Effector memory CD4-positive, alpha-beta T cell (primary cell): ENCODE data around the gene GALNT15.

Source experiments
- DNase-seq, 3 donors: peaks; one replicate each; pipeline ENCODE4 v3.0.0-alpha.2; 2020
- H3K27ac ChIP-seq: 2 replicates; pipeline ENCODE4 v1.7.0; 2013; ENCODE audit warnings: mild to moderate bottlenecking, low read length, moderate library complexity; ENCODE audit not compliant: insufficient read depth, poor library complexity, severe bottlenecking
- H3K27me3 ChIP-seq: replicated peaks from 2 replicates; pipeline ENCODE4 v1.7.0; 2013; ENCODE audit warnings: mild to moderate bottlenecking, low read length; ENCODE audit not compliant: insufficient read depth, control insufficient read depth, poor library complexity, severe bottlenecking
- H3K36me3 ChIP-seq: 2 replicates; pipeline ENCODE4 v1.7.0; 2013; ENCODE audit warnings: mild to moderate bottlenecking, low read length, moderate library complexity; ENCODE audit not compliant: control insufficient read depth, insufficient read depth
- H3K4me1 ChIP-seq: 2 replicates; pipeline ENCODE4 v1.7.0; 2013; ENCODE audit warnings: low read length, mild to moderate bottlenecking; ENCODE audit not compliant: control insufficient read depth, insufficient read depth, poor library complexity, severe bottlenecking
- H3K4me3 ChIP-seq: 2 replicates; pipeline ENCODE4 v1.7.0; 2013; ENCODE audit warnings: low read length, low read depth, mild to moderate bottlenecking; ENCODE audit not compliant: insufficient read depth, poor library complexity, severe bottlenecking
- H3K9me3 ChIP-seq: 2 replicates; pipeline ENCODE4 v1.7.0; 2013; ENCODE audit warnings: mild to moderate bottlenecking, low read length, moderate library complexity; ENCODE audit not compliant: control insufficient read depth

GALNT15 gene

DNA sequence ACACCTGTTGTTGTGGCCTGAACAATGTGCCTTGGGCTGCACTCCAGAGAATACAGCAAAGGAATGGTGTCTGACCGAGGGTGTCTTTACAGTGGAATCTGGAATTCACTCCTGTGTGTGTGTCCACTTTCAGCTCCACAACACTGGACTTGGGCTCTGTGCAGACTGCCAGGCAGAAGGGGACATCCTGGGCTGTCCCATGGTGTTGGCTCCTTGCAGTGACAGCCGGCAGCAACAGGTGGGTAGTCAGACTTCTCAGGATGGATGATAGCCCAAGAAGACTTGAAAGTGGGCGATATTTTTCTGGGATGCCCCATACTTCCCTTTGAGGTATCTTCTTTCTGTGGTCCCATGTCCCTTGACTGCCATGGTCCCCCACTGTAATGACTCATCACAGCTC is 45.3 kb downstream of the GALNT15 start:
- Histone ChIP-seq H3K36me3 (no peaks in the 10 kb centered on the region), H3K4me1 (no peaks in the 10 kb centered on the region), H3K9me3 (no peaks in the 10 kb centered on the region), H3K27me3 (no peaks in the 10 kb centered on the region), H3K27ac (no peak overlapping the region), H3K4me3 (no peak overlapping the region)
- no peak for DNase-seq

DNA sequence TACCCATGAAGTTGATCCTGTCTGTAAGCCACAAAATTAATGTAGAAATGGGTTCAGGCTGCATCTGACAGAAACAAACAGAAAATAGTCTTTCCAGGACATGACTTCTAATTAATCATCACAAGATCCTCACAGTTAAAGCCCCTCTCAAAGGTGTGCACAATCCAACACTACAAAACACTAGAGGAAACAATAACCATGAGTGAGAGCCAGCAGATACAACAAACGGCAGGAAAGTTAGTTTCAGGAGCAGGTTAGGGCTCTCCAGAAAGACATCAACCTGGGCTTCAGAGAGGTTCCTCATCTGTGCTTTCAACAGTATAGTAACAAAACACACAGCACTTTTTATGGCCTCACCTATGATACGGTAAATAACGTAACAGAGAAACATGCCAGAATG is 47.5 kb downstream of the GALNT15 start:
- no peak for DNase-seq
- no peak overlapping the region for H3K27ac ChIP-seq
- H3K4me3 ChIP-seq, result no peak overlapping the region

GRCh38 chr3:16222547-16222946 is 48.1 kb downstream of the GALNT15 start:
- Histone ChIP-seq H3K36me3 (no peaks in the 10 kb centered on the region), H3K27ac (no peak overlapping the region), H3K27me3 (no peaks in the 10 kb centered on the region)

More for the DNA sequence above, 47.5 kb downstream of the GALNT15 start:
- Histone ChIP-seq H3K4me1 (no peaks in the 10 kb centered on the region), H3K27me3 (no peaks in the 10 kb centered on the region), H3K36me3 (no peaks in the 10 kb centered on the region), H3K9me3 (no peaks in the 10 kb centered on the region)

DNA sequence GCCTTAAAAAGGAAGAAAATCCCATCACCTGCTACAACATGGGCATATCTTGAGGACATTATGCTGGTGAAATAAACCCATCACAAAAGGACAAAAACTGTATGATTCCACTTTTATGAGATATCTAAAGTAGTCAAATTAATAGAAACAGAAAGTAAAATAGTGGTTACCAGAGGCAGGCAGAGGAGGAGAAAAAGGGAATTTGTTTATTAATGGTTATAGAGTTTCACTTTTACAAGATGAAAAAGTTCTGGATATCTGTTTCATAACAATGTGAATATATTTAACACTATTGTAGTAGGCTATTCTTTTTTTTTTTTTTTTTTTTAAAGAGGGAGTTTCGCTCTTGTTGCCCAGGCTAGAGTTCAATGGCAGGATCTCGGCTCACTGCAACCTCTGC is 49.8 kb downstream of the GALNT15 start:
- Histone ChIP-seq H3K27ac (no peak overlapping the region), H3K4me3 (no peak overlapping the region), H3K9me3 (no peaks in the 10 kb centered on the region), H3K27me3 (no peaks in the 10 kb centered on the region), H3K4me1 (no peaks in the 10 kb centered on the region), H3K36me3 (no peaks in the 10 kb centered on the region)
- no peak for DNase-seq

More at GRCh38 chr3:16222547-16222946, 48.1 kb downstream of the GALNT15 start:
- no peak for DNase-seq
- Histone ChIP-seq H3K4me1 (no peaks in the 10 kb centered on the region), H3K9me3 (no peaks in the 10 kb centered on the region), H3K4me3 (no peak overlapping the region)

DNA sequence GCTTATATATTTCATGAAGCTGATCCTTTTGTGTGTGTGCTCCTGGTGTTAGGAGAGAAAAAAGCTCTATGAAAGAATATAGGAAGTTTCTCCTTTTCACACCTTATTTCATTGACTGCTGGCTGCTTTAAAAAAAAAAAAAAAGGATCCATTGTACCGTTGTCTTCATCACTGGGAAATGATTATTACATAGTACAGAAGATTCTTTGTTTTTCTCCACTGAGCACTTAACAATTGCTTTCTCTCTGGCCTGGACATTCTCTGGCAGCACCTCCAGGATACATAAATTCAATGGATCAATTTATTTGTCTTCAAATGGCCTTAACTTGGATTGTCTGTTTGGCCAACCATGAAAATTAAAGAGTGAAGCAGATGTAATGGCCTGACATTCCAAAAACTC is 53.1 kb downstream of the GALNT15 start:
- Histone ChIP-seq H3K4me1 (no peaks in the 10 kb centered on the region), H3K9me3 (no peaks in the 10 kb centered on the region), H3K27me3 (no peaks in the 10 kb centered on the region), H3K36me3 (no peaks in the 10 kb centered on the region), H3K4me3 (no peak overlapping the region), H3K27ac (no peak overlapping the region)
- DNase-seq, result no peak

GRCh38 chr3:16229681-16230080 is 55.2 kb downstream of the GALNT15 start:
- no peaks in the 10 kb centered on the region for H3K4me1 ChIP-seq
- H3K4me3 ChIP-seq, result no peak overlapping the region
- no peak overlapping the region for H3K27ac ChIP-seq
- H3K36me3 ChIP-seq, result no peaks in the 10 kb centered on the region
- no peaks in the 10 kb centered on the region for H3K27me3 ChIP-seq
- H3K9me3 ChIP-seq, result no peaks in the 10 kb centered on the region
- DNase-seq, result no peak

DNA sequence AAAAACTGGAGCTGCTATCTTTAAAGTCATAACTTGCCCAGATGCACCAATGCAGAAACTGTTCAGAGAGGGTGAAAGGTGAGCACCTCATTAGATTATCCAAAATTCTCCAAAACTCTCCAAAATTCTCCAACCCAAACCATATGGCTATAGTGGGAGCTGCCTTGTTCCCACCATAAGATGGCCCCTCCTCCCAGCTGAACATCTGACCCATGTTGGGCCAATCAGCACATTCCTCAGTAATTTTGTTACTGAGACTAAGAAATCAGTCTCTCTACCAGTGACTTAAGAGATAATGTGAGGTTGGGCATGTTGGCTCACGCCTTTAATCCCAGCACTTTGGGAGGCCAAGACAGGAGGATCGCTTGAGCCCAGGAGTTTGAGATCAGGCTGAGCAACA is 57.5 kb downstream of the GALNT15 start:
- H3K27me3 ChIP-seq, result no peaks in the 10 kb centered on the region
- H3K4me1 ChIP-seq, result no peaks in the 10 kb centered on the region
- H3K27ac ChIP-seq, result no peak overlapping the region
- H3K36me3 ChIP-seq, result no peaks in the 10 kb centered on the region
- no peak overlapping the region for H3K4me3 ChIP-seq
- DNase-seq, result no peak
- no peaks in the 10 kb centered on the region for H3K9me3 ChIP-seq

GRCh38 chr3:16233806-16234205 is 59.3 kb downstream of the GALNT15 start:
- no peaks in the 10 kb centered on the region for H3K4me1 ChIP-seq
- no peaks in the 10 kb centered on the region for H3K36me3 ChIP-seq
- no peak overlapping the region for H3K27ac ChIP-seq
- no peak overlapping the region for H3K4me3 ChIP-seq
- no peaks in the 10 kb centered on the region for H3K9me3 ChIP-seq
- no peak for DNase-seq
- no peaks in the 10 kb centered on the region for H3K27me3 ChIP-seq

DNA sequence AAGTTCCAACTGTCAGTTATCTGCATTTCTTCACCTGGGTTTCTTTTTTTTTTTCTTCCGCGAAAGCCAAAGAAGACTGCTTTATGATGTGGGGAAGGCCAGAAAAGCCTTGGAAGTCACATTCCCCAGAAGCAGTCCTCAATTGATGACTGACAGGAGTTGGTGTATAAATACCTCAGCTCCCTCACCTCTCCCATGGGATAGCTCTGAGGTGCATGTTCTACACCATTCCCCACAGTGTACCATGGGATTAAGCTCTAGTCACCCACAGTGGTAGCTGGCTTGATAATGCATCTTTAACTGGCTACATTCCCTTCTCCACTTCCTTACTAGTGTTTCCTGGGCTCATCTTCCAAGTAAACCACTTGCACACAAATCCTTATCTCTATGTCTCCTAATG is 59.8 kb downstream of the GALNT15 start:
- no peak for DNase-seq
- no peaks in the 10 kb centered on the region for H3K27me3 ChIP-seq
- no peaks in the 10 kb centered on the region for H3K4me1 ChIP-seq

DNA sequence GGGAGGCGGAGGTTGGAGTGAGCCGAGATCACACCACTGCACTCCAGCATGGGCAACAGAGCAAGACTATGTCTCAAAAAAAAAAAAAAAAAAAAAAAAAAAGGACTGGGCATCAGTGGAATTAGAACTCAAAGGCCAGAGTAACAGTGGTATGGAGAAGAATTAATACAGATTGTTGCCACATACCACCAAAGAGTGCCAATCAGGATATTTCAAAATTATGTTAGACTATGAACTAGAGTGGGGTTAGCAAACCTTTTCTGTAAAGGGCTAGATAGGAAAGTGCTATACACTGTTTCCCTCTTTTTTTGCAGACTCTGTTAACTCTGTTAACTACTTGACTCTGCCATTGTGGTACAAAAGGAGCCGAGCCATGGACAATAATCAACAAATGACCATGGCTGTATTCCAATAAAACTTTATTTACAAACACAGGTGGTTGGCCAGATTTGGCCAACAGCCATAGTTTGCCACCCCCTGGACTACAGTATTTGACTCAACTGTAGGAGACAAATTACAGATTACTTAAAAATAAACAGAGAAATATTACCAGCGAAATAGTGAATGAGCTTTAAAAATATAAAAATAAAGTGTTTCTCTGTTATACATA is 61.7 kb downstream of the GALNT15 start:
- Histone ChIP-seq H3K27ac (no peak overlapping the region), H3K27me3 (no peaks in the 10 kb centered on the region), H3K9me3 (no peaks in the 10 kb centered on the region), H3K4me1 (no peaks in the 10 kb centered on the region), H3K36me3 (no peaks in the 10 kb centered on the region), H3K4me3 (no peak overlapping the region)
- no peak for DNase-seq

More for the DNA sequence above, 59.8 kb downstream of the GALNT15 start:
- Histone ChIP-seq H3K9me3 (no peaks in the 10 kb centered on the region), H3K27ac (no peak overlapping the region), H3K4me3 (no peak overlapping the region), H3K36me3 (no peaks in the 10 kb centered on the region)
